Stomach (tissue), 9 donors: ENCODE data around the gene COX6B2. TPM values are rescaled to one million over a fixed set of nuclear protein-coding genes. Genes with fewer than 3 reads are reported as not detected.
"Not testable (repeated sequence)": the region's sequence is repeated elsewhere in the genome, so short reads cannot be mapped to it uniquely, and the experiment has no call there.

ENCODE experiments used
- DNase-seq, 2 donors: peaks; one replicate each; pipeline versions ENCODE4 v3.0.0 to v3.0.0-alpha.2; 2013 to 2019
- H3K27ac ChIP-seq, 5 donors: fragments of 200-600 bp in 4 of 5; sonication (generic) in 4 of 5; one replicate each; pipeline ENCODE4 v1.5.1; 2013 to 2019; ENCODE audit warnings: mild to moderate bottlenecking in 1 of 5, moderate library complexity in 1 of 5
- H3K27me3 ChIP-seq, 3 donors: fragments of 200-600 bp; sonication (generic); one replicate each; pipeline ENCODE4 v1.5.1; 2017 to 2019; ENCODE audit warnings: mixed run types in 1 of 3
- H3K36me3 ChIP-seq, 4 donors: fragments of 200-600 bp; sonication (generic); 1 replicate in 3 of 4; 2 replicates in 1 of 4; pipeline ENCODE4 v1.5.1; 2016 to 2019
- H3K4me1 ChIP-seq, 4 donors: fragments of 200-600 bp; sonication (generic); one replicate each; pipeline ENCODE4 v1.5.1; 2016 to 2019
- H3K4me3 ChIP-seq, 4 donors: fragments of 200-600 bp; sonication (generic) in 3 of 4; one replicate each; pipeline ENCODE4 v1.5.1; 2016 to 2019; ENCODE audit warnings: mild to moderate bottlenecking in 1 of 4
- H3K9me3 ChIP-seq, 4 donors: fragments of 200-600 bp; sonication (generic); one replicate each; pipeline ENCODE4 v1.5.1; 2016 to 2019
- CTCF ChIP-seq, 7 experiments: fragments of 450-650 bp in 4 of 7; fragments of 200-600 bp in 3 of 7; sonication (generic) in 3 of 7; IDR thresholded peaks; one replicate each; pipeline ENCODE4 v1.5.1; 2016 to 2019; ENCODE audit warnings: antibody characterized with exemption in 7 of 7, control low read depth in 2 of 7, mild to moderate bottlenecking in 1 of 7
- EP300 ChIP-seq: sonication (generic); formaldehyde crosslinking; IDR thresholded peaks from one replicate; pipeline ENCODE4 v1.6.1; 2017; ENCODE audit warnings: antibody characterized with exemption
- POLR2A ChIP-seq, 4 donors: fragments of 450-650 bp; IDR thresholded peaks; one replicate each; pipeline ENCODE4 v1.6.1; 2016; ENCODE audit warnings: antibody characterized with exemption in 4 of 4, control low read depth in 2 of 4, mild to moderate bottlenecking in 1 of 4, moderate library complexity in 1 of 4
- POLR2AphosphoS5 ChIP-seq, 3 donors: sonication (generic); formaldehyde crosslinking; IDR thresholded peaks; one replicate each; pipeline ENCODE4 v1.6.1; 2016; ENCODE audit warnings: antibody characterized with exemption in 3 of 3
- WGBS, 5 donors: extraction: QIAGEN DNeasy Blood & Tissue Kit in 3 of 5; methylation state at CpG; one replicate each; pipeline versions ENCODE4 v1.1.5 to v1.1.7; 2013 to 2018; 5-methylcytosine and 5-hydroxymethylcytosine counted together
- intact Hi-C: fragments of 100-400 bp; cut with DNase I; formaldehyde crosslinking; loops from one replicate; pipeline ENCODE4 v1.15.1; 2023; ENCODE audit warnings: low total_unique reads
- polyA plus RNA-seq, 3 donors: library from polyadenylated mRNA; stranded (reverse); fragments of 200-250 nt; gene quantifications; one replicate each; pipeline ENCODE4 v1.2.3, GENCODE V29; 2013
- total RNA-seq, 5 donors: library from RNA; depleted of rRNA; stranded (reverse); fragments of >200 nt; gene quantifications; one replicate each; pipeline versions ENCODE4 v1.1.0 to v1.2.3, GENCODE V29; 2014 to 2016
- donor health status: healthy with polysubstance abuse.
- donor health status: Bipolar disorder and iron deficiency.
- donor health status: healthy.

The COX6B2 gene
- total and polyA plus RNA-seq, 8 donors: 0.19 to 18.2 (median 0.93) TPM; not detected in 5

GRCh38 chr19:55336101-55336500 lies 18.4 kb downstream of the COX6B2 start:
- Histone ChIP-seq H3K4me1 (peaks cover 11 to 25% (median 22%) of the 10 kb centered on the region in 4 donors), H3K4me3 (no peak overlapping the region), H3K36me3 (no peaks in the 10 kb centered on the region), H3K9me3 (no peaks in the 10 kb centered on the region), H3K27me3 (peaks cover 0 to 26% (median 0%) of the 10 kb centered on the region in 3 donors), H3K27ac (no peak overlapping the region)
- intact Hi-C loops: no loop called here
- no peak for TF ChIP-seq POLR2A (IDR thresholded peaks at IDR 0.05)
- no peak for TF ChIP-seq CTCF (IDR thresholded peaks at IDR 0.05)
- TF ChIP-seq POLR2AphosphoS5 (IDR thresholded peaks at IDR 0.05): no peak
- TF ChIP-seq EP300: no peak
- WGBS, 5 donors: 77 to 80% (median 79%) methylated on average over 7 of the region's 7 CpGs
- no peak for DNase-seq

DNA sequence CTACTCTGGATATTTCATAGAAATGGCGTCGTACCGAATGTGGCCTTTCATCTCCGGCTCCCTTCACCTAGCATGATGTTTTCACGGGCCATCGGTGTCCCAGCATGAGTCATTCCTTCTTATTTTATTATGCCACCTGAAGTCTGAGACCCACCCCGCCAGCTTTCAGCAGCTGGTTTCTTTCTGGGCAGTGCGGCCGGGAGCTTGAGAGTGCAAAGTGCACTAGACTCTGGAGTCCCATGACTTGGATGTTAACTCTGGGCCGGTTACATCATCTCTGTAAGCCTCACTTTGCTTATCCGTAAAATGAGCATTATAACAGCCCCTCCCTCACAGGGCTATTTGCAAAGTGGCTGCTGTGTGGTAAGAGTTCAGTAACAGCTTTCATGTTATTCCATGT lies 20.6 kb downstream of the COX6B2 start:
- DNase-seq: peak; percentile 60 to 83
- TF ChIP-seq CTCF (IDR thresholded peaks at IDR 0.05) (no peak), POLR2A (IDR thresholded peaks at IDR 0.05) (no peak), POLR2AphosphoS5 (IDR thresholded peaks at IDR 0.05) (no peak), EP300 (no peak)
- peaks cover 0 to 29% (median 0%) of the 10 kb centered on the region in 3 donors for H3K27me3 ChIP-seq
- no peaks in the 10 kb centered on the region for H3K9me3 ChIP-seq
- no peak overlapping the region for H3K4me3 ChIP-seq
- 54 to 68% (median 62%) methylated on average over 11 of the region's 11 CpGs for WGBS, 5 donors
- peaks cover 0 to 8% (median 6%) of the 10 kb centered on the region in 4 donors for H3K4me1 ChIP-seq
- H3K27ac ChIP-seq: no peak overlapping the region
- intact Hi-C loops: no loop called here
- no peaks in the 10 kb centered on the region for H3K36me3 ChIP-seq

DNA sequence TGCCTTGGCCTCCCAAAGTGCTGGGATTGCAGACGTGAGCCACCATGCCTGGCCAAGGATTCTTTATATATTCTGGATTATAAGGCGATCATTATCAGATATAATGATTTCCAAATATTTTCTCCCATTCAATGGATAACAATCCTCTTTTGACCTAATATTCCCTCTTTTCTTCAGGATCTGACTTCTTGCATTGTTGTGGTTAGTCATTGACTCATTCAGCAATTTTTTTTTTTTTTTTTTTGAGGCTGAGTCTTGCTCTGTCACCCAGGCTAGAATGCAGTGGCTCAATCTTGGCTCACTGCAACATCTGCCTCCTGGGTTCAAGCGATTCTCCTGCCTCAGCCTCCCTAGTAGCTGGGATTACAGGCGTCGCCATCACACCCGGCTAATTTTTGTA lies 24.7 kb downstream of the COX6B2 start:
- peaks cover 0 to 25% (median 0%) of the 10 kb centered on the region in 3 donors for H3K27me3 ChIP-seq
- DNase-seq, intact Hi-C loops, H3K4me1 ChIP-seq, H3K27ac ChIP-seq, H3K9me3 ChIP-seq, H3K4me3 ChIP-seq, H3K36me3 ChIP-seq: not testable (repeated sequence)
- 82 to 90% (median 88%) methylated on average over 6 of the region's 6 CpGs for WGBS, 5 donors

GRCh38 chr19:55328774-55329318 lies 25.7 kb downstream of the COX6B2 start:
- peak in 1 of 2 donors; percentile 3 for DNase-seq
- intact Hi-C loops: not testable (repeated sequence)
- WGBS, 5 donors: 75 to 88% (median 79%) methylated on average over 4 of the region's 4 CpGs

DNA sequence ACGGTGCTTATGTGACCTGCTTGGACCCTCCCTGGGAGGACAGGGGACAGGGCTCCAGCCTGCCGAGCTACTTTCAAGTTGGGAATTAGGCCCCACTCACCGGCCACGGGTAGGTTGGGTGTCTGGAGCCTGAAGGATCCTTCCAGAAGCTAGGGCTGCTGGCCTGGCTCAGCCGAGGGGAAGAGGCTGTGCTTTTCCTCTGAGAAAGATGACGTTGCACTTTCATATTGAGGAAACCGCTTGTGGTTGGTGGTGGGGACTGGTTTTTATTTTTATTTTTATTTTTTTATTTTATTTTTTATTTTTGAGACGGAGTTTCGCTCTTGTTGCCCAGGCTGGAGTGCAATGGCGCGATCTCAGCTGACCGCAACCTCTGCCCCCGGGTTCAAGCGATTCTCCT lies 29.3 kb downstream of the COX6B2 start, which contains the start of gene TMEM150B:
TSS of gene TMEM150B (minus strand) at position 170 of the 400 bp plus-strand sequence. CDS start 4,305 bp downstream, outside the sequence.
- peaks cover 0 to 23% (median 1%) of the 10 kb centered on the region in 3 donors for H3K27me3 ChIP-seq
- intact Hi-C loops: no loop called here
- H3K4me3 ChIP-seq: no peak within 1 kb of the TSS
- peak in 1 of 2 donors; percentile 12 for DNase-seq
- no peak for TF ChIP-seq CTCF (IDR thresholded peaks at IDR 0.05)
- TF ChIP-seq POLR2A (IDR thresholded peaks at IDR 0.05): no peak
- WGBS, 5 donors: 71 to 84% (median 78%) methylated on average over 12 to 14 of the region's 14 CpGs
- H3K36me3 ChIP-seq: no peaks in the 10 kb centered on the region
- no peaks in the 10 kb centered on the region for H3K9me3 ChIP-seq
- H3K27ac ChIP-seq: peak within 1 kb of the TSS in 2 of 5 donors; percentile 20 to 51
- peaks cover 0 to 20% (median 0%) of the 10 kb centered on the region in 4 donors for H3K4me1 ChIP-seq

More at GRCh38 chr19:55328774-55329318, 25.7 kb downstream of the COX6B2 start:
- H3K27ac ChIP-seq, H3K4me3 ChIP-seq, H3K4me1 ChIP-seq, H3K9me3 ChIP-seq, H3K36me3 ChIP-seq: not testable (repeated sequence)
- peaks cover 0 to 15% (median 0%) of the 10 kb centered on the region in 3 donors for H3K27me3 ChIP-seq
